Inferior parietal cortex (tissue), 1 donor: ENCODE measurements around the gene PCP2.

ENCODE experiments used
- DNase-seq: peaks from one replicate; pipeline ENCODE4 v3.0.0-alpha.2; 2016; ENCODE audit errors: extremely low spot score

The PCP2 gene

DNA sequence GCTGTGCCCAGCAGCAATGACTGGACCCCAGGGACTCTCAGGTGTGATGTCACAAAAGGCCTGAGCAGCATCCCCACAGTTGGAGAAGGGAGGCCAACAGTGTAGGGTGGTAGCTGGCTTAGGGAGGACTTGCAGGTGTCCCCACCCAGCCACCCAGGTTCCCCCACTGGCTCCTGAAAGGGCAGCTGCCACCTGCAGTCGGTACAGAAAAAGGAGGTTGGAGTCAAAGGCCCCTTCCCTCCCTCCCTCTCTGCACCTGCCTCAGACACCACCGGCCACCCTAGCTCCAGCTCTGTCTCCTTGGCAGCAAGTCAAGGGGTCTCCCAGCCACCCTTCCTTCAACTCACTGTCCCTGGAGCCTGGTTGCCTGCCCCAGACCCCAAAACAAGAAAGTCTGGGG lies at the start of gene PCP2:
Gene PCP2 (minus strand): TSS at position 22 of the 400 bp plus-strand sequence. CDS start 262 bp downstream, outside the sequence.
- no peak for DNase-seq

DNA sequence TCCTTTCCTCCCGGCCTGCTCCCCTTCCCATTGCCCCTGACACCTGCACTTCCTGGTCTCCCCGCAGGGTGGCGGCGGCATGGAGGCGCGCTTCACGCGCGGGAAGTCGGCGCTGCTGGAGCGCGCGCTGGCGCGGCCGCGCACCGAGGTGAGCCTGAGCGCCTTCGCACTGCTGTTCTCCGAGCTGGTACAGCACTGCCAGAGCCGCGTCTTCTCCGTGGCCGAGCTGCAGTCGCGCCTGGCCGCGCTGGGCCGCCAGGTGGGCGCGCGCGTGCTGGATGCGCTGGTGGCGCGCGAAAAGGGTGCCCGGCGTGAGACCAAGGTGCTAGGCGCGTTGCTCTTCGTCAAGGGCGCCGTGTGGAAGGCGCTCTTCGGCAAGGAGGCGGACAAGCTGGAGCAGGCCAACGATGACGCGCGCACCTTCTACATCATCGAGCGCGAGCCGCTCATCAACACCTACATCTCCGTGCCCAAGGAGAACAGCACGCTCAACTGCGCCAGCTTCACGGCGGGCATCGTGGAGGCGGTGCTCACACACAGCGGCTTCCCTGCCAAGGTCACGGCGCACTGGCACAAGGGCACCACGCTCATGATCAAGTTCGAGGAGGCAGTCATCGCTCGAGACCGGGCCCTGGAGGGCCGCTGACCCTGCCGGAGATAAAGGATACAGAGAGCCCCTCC lies 48.8 kb upstream of the PCP2 start:
- no peak for DNase-seq

DNA sequence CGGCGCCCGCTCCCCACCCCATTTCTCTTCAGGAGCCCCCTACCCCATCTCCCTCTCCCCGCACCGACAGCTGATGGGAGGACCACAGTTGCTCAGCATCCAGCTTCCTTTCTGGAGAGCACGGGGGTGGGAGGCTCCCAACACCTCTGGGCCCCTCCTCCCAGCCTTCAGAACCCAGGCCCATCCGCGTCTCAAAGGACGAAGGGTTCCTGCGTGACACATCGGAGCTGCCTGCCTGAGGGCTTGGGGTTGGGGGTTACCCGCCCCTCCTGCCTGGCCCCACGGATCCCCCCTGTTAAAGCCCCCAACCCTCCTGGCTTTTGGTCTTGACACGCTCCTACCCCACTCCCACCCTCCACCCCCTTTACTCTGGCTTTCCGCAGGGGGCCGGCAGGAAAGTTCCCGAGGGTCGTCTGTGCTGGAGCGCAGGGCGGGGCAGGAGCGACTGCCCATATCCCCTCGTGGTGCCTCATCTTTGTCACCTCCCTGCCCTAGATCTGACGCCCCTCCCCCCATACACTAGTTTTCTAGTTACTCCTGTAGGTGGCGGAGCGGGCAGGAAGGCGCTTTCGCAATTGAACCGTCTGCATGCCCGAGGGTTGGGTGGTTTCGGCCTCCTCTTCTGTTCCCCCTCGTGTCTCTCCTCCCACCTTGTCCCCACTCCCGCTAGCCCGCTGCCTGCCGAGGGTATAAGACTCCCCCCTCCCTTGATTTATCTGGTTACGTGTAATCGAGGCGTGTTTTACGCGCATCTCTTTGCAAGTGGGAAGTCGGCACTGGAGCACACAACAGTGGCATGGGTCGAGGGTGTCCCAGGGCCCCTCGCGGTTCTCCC lies 48.0 kb upstream of the PCP2 start:
- peak; percentile 43 for DNase-seq

DNA sequence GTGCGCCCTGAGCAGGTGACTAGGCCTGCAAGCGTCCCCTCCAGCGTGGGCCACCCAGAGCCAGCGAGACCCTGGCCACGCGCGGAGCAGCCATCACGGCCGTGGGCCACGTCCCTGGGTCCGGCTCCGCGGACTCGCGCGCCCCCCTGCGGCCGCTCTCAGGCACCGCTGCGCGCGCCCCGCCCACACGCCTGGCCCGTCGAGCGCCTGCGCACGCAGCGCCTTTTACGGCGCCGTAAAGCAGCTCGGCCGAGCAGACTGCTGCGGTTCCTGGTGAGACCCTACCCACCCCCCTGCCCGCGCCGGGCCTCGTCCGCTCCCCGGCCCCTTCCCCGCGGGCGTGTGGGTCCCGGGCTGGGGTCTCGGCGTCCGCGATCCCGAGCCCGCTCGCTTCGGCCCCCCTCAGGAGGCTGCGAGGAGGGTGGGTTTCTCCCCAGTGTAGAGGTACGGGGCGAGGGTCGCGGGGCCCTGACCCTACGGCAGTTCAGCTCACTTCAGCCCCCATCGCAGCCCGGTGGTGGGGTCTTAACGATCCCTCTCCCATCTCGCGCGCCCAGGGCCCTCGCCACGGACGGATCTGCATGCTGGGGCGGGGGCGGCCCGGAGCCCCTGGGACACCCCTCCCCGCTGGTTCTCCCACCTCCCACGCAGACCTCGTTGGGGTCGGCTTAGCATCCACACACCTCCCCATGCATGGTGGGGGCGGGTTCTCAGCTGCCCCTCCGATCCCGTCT lies 47.3 kb upstream of the PCP2 start, which contains the start of gene TRAPPC5:
Gene TRAPPC5 (plus strand): TSS at position 228 of the 734 bp plus-strand sequence. CDS start 1,421 bp downstream, outside the sequence.
- DNase-seq: peak; percentile 81

DNA sequence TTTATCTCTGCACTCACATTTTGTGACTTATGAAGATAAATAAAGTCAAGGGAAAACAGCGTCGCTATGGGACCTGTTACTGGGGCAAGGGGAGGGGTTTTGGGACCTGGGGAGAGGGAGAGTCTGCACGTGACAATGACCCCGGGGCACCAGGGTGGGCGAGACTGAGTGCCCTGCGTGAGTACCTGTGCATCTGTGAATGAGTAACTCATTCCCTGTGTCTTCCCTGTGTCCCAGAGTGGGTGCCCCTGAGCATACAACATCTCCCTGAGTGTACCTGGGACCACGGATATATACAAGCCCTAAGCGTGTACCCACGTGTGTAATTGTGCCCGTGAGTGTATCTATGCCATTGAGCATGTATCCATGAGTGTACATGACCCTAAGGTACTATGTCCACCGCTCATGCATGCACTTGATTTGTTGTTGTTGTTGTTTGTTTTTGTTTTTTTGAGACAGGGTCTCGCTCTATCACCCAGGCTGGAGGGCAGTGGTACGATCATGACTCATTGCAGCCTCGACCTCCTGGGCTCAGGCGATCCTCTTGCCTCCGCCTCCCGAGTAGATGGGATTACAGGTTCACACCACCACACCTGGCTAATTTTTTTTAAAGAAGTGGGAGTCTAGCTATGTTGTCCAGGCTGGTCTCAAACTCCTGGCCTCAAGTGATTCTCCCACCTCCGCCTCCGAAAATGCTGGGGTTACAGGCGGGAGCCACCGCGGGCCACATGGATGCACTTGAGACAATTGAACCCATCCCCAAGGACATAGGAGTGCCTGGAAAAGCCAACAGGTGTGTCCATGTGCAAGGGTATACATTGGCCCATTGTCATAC lies 46.5 kb upstream of the PCP2 start:
- DNase-seq: no peak

DNA sequence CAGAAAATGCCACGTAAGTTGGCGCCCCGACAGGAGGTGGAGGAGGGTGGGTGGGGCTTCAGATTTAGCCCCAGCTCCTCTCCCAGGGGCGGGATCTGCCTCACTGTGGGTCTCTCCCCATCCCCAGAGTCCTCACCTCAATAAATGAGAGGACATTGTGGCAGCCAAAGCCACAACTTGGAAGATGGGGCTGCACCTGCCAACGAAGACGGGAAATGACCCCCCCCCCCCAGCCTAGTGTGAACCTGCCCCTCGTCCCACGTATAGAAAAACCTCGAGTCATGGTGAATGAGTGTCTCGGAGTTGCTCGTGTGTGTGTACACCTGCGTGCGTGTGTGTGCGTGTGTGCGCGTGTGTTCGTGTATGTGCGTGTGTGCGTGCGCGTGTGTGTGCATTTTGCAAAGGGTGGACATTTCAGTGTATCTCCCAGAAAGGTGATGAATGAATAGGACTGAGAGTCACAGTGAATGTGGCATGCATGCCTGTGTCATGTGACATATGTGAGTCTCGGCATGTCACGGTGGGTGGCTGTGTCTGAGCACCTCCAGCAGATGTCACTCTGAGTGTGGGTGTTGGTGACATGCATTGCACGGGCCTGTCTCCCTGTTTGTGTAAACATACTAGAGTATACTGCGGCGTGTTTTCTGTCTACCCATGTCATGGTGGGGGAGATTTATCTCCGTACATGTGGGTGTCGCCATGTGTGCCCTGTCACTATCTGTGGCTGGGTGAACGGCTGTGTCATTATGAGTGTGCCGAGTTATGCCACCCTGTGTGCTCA lies 45.6 kb upstream of the PCP2 start:
- no peak for DNase-seq

DNA sequence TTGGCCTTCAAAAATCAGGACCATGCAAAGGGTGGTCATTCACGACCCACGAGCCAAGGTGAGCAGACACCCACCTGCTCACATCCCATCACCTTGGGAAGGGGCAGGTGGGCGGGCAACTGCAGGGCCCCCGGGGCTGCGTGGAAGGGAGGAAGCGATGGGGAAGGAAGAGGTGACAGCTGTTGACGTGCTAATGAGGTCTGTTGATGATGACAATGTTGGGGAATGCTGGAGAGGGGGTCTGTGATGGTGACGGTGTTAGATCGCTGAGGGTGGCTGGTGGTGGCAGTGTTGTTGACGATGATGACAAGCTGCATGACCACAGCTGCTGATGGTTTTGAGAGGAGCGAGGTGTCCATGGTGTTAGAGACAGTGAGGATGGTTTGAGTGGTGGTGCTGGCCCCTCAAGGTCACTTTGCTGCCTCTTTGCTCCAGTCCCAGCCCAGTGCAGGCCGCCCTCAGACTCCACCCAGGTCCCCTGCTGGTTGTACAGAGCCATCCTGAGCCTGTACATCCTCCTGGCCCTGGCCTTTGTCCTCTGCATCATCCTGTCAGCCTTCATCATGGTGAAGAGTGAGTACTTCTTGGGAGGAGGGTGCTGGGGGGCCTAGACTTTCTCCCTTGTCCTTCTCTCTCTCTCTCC lies 44.3 kb upstream of the PCP2 start:
- DNase-seq: no peak

DNA sequence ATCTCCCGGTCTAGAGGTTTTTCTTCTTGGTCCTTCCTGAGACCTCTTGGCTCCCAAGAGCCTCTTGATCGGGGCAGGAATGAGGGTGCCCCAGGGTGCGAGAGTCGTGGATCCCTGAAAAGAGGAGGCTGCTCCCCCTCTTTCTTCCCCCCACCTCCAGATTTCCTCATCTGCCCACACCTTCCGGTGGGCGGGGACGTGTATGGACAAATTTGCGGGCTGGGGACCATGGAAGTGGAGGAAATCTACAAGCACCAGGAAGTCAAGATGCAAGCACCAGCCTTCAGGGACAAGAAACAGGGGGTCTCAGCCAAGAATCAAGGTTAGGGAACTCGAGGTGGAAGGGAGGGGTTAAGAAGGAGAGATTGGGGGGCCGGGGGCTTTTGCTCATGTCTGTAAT lies 43.3 kb upstream of the PCP2 start, which contains the start of gene MCEMP1:
Gene MCEMP1 (plus strand): TSS at position 237 of the 400 bp plus-strand sequence. CDS start 31 bp downstream, at position 268.
- DNase-seq: no peak

DNA sequence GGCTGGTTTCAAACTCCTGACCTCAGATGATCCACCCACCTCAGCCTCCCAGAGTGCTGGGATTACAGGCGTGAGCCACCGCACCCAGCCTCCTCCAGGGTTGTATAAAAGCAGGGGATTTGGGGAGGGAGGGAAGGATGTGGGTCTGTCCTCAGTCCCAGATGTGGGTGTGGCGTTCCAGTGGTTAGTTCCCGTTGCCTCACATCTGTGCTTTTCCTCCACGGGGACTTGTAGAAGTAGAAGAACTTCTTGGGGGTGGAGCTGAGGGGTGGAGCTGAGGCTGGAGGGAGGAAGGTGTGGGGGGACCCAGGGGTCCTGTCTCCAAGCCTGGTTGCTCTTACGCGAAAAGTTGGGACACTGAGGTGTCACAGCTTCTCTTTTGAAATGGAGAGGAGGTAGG lies 42.9 kb upstream of the PCP2 start:
- no peak for DNase-seq

DNA sequence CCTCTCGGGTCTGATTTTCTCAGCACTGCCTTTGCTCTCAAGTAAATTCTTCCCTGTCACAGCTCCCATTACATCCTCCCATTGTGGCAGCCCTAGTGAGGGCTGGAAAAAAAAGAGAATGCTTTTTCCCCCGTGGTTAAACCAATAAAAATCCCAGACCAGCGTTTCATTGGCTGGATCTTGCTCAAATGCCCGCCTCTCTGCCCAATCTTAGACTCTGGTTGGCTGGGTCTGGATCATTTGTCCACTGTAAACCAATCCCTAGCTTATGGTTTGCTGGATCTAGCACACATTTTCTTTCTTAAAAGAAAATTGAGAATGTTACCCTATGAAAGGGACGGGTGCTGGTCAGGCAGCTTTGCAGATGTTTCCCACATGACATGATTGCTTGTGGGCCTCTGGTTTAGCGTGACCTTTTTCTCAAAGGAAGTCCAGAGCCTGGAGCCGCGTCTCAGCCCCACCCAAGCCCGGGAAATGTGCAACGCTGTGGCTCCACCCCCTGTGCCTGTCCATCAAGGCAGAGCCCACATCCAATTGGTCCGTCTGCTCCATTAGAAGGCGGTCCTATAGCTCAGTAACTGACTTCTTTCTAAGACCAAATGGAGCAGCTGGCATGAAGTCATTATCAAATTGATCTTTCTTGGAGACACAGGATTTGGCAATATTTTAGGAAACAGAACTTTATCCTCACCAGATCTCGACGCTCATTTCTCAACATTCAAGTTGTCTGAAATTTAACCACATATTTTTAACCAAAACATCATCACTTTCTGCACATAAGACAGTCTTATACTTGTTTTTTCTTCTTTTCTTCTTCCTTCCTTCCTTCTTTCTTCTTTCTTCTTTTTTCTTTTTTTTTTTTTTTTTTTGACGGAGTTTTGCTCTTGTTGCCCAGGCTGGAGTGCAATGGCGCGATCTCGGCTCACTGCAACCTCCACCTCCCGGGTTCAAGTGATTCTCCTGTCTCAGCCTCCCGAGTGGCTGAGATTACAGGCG lies 40.8 kb upstream of the PCP2 start:
- DNase-seq: peak; percentile 35

DNA sequence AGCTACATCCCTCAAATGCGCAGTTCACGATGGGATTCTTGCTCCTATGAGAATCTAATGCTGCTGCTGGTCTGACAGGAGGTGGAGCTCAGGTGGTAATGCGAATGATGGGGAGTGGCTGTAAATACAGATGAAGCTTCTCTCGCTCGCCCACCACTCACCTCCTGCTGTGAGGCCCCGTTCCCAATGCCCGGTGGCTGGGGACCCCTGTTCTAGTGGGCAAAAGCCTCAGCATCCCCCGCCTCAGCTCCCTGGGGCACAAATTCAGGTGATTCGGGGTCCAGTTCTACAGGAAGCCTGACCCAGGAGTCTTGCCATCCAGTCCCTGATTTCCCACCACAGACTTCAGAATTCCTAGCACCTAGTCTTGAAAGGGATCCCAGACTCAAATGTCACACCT lies 39.0 kb upstream of the PCP2 start:
- DNase-seq: no peak

DNA sequence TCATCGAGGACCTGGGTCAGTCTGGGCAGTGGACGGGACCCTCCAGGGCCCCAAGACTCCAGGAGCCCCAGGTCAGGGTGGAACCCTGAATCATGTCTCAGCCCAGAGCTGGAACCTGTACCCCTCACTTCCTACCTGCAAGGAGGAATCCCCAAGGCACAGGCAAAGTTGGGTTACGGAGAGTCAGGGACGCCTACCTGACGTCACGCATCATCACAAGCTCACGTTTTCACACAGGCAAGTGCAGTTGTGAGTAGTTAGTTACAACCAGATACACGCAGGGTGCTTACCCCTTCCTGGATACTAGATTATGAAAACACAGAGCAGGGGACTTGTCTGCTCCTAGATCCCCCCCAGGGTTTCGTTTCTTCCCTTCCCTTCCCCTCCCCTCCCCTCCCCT lies 37.3 kb upstream of the PCP2 start:
- DNase-seq: no peak

DNA sequence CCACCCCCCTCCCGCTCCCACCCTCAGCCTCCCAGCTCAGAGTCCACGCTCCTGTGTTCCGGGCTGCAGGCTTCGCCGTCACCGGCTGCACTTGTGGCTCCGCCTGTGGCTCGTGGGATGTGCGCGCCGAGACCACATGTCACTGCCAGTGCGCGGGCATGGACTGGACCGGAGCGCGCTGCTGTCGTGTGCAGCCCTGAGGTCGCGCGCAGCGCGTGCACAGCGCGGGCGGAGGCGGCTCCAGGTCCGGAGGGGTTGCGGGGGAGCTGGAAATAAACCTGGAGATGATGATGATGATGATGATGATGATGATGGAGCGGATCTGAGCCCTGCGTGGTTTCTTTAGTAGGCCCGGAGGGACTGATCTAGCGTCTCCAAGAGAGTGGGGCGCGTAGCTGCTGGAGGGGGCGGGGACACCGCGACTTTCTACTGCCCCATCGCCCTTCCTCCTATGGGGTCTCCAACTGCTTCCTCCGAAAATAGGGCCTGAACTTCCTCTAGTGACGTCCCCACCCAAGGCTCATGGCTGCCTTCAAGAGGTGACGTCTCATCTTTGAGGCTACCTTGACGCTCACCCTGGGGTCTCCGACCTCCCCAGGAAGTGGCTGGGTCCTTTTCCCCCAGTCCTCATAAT lies 36.7 kb upstream of the PCP2 start:
- DNase-seq: peak; percentile 17

DNA sequence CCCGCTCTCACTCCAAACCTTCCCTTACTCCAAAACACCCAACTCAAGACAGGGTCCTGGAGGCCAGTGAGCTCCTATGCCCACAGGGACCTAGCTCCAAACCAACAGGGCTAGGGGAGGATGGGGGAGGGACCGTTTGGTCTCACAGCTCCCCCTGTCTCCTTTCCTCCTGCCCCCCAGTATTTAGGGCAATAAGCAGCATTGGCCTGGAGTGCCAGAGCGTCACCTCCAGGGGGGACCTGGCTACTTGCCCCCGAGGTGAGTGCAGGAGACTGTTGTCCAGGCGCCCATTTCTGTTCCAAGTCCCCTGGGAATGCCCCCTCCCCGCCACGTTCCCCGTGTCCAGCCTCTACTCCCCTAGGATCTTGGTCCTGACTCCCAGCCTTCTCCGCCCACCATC lies 36.1 kb upstream of the PCP2 start:
- no peak for DNase-seq

DNA sequence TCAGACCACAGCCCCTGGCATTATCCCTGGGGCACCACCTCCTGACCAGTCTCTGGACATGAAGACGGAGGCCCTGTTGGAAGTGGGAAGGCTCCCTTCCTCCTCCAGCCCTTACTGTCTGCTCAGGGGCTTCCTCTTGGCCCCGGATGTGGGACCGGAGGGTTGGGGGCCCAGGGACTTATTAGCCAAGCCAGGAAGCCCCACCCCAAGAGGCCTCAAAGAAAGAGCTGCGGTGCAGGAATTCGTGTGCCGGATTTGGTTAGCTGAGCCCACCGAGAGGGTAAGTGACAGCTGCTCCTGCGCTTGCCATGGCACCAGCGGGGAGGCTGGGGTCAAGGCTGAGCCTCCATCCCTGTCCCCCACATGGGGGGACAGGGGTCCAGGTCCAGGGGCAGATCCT lies 35.3 kb upstream of the PCP2 start, which contains the start of gene RETN:
Gene RETN (plus strand): TSS at position 208 of the 400 bp plus-strand sequence. CDS start 278 bp downstream, outside the sequence.
- DNase-seq: no peak

DNA sequence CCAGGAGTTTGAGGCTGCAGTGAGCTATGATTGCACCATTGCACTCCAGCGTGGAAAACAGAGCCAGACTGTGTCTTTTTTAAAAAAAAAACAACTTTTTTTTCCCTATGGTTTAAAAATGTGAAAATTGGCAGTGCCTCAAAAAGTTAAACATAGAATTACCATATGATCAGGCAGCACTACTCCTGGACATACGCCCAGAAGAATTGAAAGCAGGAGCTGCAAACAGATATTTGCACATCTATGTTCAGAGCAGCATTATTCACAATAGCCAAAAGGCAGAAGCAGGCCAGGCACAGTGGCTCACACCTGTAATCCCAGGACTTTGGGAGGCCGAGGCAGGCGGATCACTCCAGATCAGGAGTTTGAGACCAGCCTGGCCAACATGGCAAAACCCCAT lies 31.6 kb upstream of the PCP2 start:
- peak; percentile 68 for DNase-seq

DNA sequence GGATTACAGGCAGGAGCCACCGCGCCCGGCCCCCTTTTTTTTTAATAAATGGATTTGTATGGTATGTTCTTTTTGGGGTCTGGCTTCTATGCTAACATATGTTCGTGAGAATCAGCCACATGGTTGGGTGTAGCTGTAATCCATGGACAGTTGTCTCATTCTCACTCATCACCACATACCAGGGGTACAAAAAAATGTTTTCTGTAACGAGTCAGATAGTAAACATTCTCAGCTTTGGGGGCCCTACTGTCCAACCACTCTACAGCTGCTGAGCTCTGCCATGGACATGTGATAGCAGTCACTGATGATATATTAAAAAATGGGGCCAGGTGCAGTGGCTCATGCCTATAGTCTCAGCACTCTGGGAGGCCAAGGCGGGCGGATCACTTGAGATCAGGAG lies 30.2 kb upstream of the PCP2 start:
- no peak for DNase-seq

DNA sequence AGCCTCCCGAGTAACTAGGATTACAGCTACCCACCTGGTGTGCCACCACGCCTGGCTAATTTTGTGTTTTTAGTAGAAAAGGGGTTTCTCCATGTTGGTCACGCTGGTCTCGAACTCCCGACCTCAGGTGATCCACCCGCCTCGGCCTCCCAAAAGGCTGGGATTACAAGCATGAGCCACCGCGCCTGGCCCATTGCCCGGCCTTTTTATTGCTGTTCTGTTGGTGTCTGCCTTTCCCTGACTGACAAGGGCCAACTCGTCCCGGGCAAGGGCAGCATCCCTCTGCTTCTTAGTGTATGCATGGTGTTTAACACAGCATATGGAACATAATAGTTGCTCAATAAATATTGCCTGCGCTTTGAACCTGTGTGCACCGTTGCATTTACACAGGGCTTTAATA lies 29.1 kb upstream of the PCP2 start:
- DNase-seq: no peak
